Chondrocyte (in vitro differentiated cells): ENCODE measurements around the gene GPR153. TPM values are rescaled to one million over a fixed set of nuclear protein-coding genes. Genes with fewer than 3 reads are reported as not detected.
A peak's percentile ranks its signal among the peaks of the same experiment; 100 is the strongest.

Source experiments
- DNase-seq: peaks from one replicate; pipeline ENCODE4 v3.0.0; 2021; ENCODE audit warnings: mixed read lengths, low spot score
- H3K27ac Mint-ChIP-seq: one replicate; pipeline ENCODE4 v1.8.0; 2021; ENCODE audit warnings: mild to moderate bottlenecking, moderate library complexity, mixed read lengths; ENCODE audit not compliant: unreplicated experiment
- H3K27me3 Mint-ChIP-seq: 2 replicates; pipeline ENCODE4 v1.8.0; 2021; ENCODE audit warnings: low read depth, mixed read lengths
- H3K36me3 Mint-ChIP-seq: 2 replicates; pipeline ENCODE4 v1.8.0; 2021; ENCODE audit warnings: low read depth, mixed read lengths
- H3K4me1 Mint-ChIP-seq: 2 replicates; pipeline ENCODE4 v1.8.0; 2021; ENCODE audit warnings: low read depth, mild to moderate bottlenecking, mixed read lengths
- H3K4me3 Mint-ChIP-seq: one replicate; pipeline ENCODE4 v1.8.0; 2021; ENCODE audit warnings: mild to moderate bottlenecking, moderate library complexity, mixed read lengths; ENCODE audit not compliant: unreplicated experiment
- H3K9me3 Mint-ChIP-seq: 2 replicates; pipeline ENCODE4 v1.8.0; 2021; ENCODE audit warnings: low read depth, mixed read lengths
- CTCF ChIP-seq: fragments of 200-600 bp; sonication (generic); IDR thresholded peaks from 2 replicates; pipeline ENCODE4 v1.5.0; 2021; ENCODE audit warnings: antibody characterized with exemption, mild to moderate bottlenecking, moderate library complexity
- total RNA-seq: library from RNA; stranded (reverse); gene quantifications from 3 replicates; pipeline ENCODE4 v1.2.1, GENCODE V29; 2021

GPR153 gene
- total RNA-seq, 1 donor from 2014 or later: 4.4 TPM

GRCh38 chr1:6307099-6307498 is 46.2 kb upstream of the GPR153 start:
- Mint-ChIP-seq H3K27me3 (no peaks in the 10 kb centered on the region), H3K4me1 (no peaks in the 10 kb centered on the region), H3K27ac (no peak overlapping the region), H3K9me3 (no peaks in the 10 kb centered on the region), H3K36me3 (peaks cover 2% of the 10 kb centered on the region), H3K4me3 (no peak overlapping the region)
- TF ChIP-seq CTCF: no peak
- no peak for DNase-seq

- TF ChIP-seq CTCF: no peak
- H3K27me3 Mint-ChIP-seq: no peaks in the 10 kb centered on the region
- H3K27ac Mint-ChIP-seq: no peak overlapping the region
- H3K4me3 Mint-ChIP-seq: no peak overlapping the region
- no peaks in the 10 kb centered on the region for H3K9me3 Mint-ChIP-seq
- H3K4me1 Mint-ChIP-seq: peaks cover 4% of the 10 kb centered on the region
- no peak for DNase-seq
- H3K36me3 Mint-ChIP-seq: peaks cover 6% of the 10 kb centered on the region
Measured at GRCh38 chr1:6303397-6304012, 42.6 kb upstream of the GPR153 start.

- Mint-ChIP-seq H3K9me3 (no peaks in the 10 kb centered on the region), H3K27ac (no peak overlapping the region), H3K4me1 (peaks cover 4% of the 10 kb centered on the region), H3K27me3 (no peaks in the 10 kb centered on the region), H3K36me3 (peaks cover 6% of the 10 kb centered on the region), H3K4me3 (no peak overlapping the region)
- TF ChIP-seq CTCF: no peak
- no peak for DNase-seq
Measured at GRCh38 chr1:6302568-6302967, 41.7 kb upstream of the GPR153 start.

GRCh38 chr1:6301526-6301925 is 40.6 kb upstream of the GPR153 start:
- no peak for TF ChIP-seq CTCF
- H3K9me3 Mint-ChIP-seq: no peaks in the 10 kb centered on the region
- H3K36me3 Mint-ChIP-seq: peaks cover 4% of the 10 kb centered on the region
- DNase-seq: no peak
- no peak overlapping the region for H3K4me3 Mint-ChIP-seq
- H3K27me3 Mint-ChIP-seq: no peaks in the 10 kb centered on the region
- no peak overlapping the region for H3K27ac Mint-ChIP-seq
- H3K4me1 Mint-ChIP-seq: peaks cover 4% of the 10 kb centered on the region

- no peak for DNase-seq
- no peaks in the 10 kb centered on the region for H3K27me3 Mint-ChIP-seq
- TF ChIP-seq CTCF: peak; percentile 13
- no peak overlapping the region for H3K4me3 Mint-ChIP-seq
- H3K9me3 Mint-ChIP-seq: no peaks in the 10 kb centered on the region
- H3K36me3 Mint-ChIP-seq: peaks cover 4% of the 10 kb centered on the region
- no peak overlapping the region for H3K27ac Mint-ChIP-seq
- H3K4me1 Mint-ChIP-seq: peaks cover 4% of the 10 kb centered on the region
Measured at GRCh38 chr1:6300342-6301048, 39.6 kb upstream of the GPR153 start.
